ENCODE data around the gene NSD1. TPM values are rescaled to one million over a fixed set of nuclear protein-coding genes. Genes with fewer than 3 reads are reported as not detected.
A peak's percentile ranks its signal among the peaks of the same experiment; 100 is the strongest.
"Not testable (repeated sequence)": the region's sequence is repeated elsewhere in the genome, so short reads cannot be mapped to it uniquely, and the experiment has no call there.

The NSD1 gene
- total RNA-seq, 1 donor, result 53.2 TPM

GRCh38 chr5:177339107-177339638, 205.6 kb downstream of the NSD1 start:
- H3K27ac ChIP-seq (ENCODE audit: low read depth, low read length), result no peak overlapping the region
- no peak overlapping the region for H3K4me3 ChIP-seq (ENCODE audit: insufficient read depth, low read length)
- no peak overlapping the region for H3K4me2 ChIP-seq (ENCODE audit: insufficient read depth, low read length)
- peaks cover 17% of the 10 kb centered on the region for H4K20me1 ChIP-seq (ENCODE audit: insufficient read depth, low read length)
- DNase-seq (ENCODE audit: insufficient read length, low spot score, missing footprints), result peak; percentile 39
- TF ChIP-seq CTCF (IDR thresholded peaks at IDR 0.05; ENCODE audit: extremely low read depth, low read depth, low read length), result no peak
- H3K9me3 ChIP-seq (ENCODE audit: low read depth, low read length), result no peaks in the 10 kb centered on the region
- H3K79me2 ChIP-seq (ENCODE audit: insufficient read depth, low read length), result peaks cover 44% of the 10 kb centered on the region
- H3K27me3 ChIP-seq (ENCODE audit: insufficient read depth, low read length), result no peaks in the 10 kb centered on the region
- no peaks in the 10 kb centered on the region for H3K4me1 ChIP-seq (ENCODE audit: insufficient read depth, low read length)
- peaks cover 39% of the 10 kb centered on the region for H3K36me3 ChIP-seq (ENCODE audit: insufficient read depth, low read length)
- no peak overlapping the region for H2AFZ ChIP-seq (ENCODE audit: low read length)

DNA sequence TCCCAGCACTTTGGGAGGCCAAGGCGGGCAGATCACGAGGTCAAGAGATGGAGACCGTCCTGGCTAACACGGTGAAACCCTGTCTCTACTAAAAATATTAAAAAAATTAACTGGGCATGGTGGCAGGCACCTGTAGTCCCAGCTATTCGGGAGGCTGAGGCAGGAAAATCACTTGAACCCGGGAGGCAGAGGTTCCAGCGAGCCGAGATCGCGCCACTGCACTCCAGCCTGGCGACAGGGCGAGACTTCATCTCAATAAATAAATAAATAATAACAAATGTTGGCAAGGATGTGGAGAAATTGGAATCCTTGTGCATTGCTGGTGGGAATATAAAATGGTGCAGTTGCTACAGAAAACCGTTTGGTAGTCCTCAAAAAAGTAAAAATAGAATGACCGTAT, 209.4 kb downstream of the NSD1 start:
- Histone ChIP-seq H3K36me3 (ENCODE audit: insufficient read depth, low read length) (peaks cover 12% of the 10 kb centered on the region), H3K79me2 (ENCODE audit: insufficient read depth, low read length) (peaks cover 79% of the 10 kb centered on the region), H4K20me1 (ENCODE audit: insufficient read depth, low read length) (peaks cover 18% of the 10 kb centered on the region)
- H3K27me3 ChIP-seq (ENCODE audit: insufficient read depth, low read length); H3K4me2 ChIP-seq (ENCODE audit: insufficient read depth, low read length); H3K27ac ChIP-seq (ENCODE audit: low read depth, low read length); H3K9me3 ChIP-seq (ENCODE audit: low read depth, low read length); H2AFZ ChIP-seq (ENCODE audit: low read length); DNase-seq (ENCODE audit: insufficient read length, low spot score, missing footprints); H3K4me1 ChIP-seq (ENCODE audit: insufficient read depth, low read length); H3K4me3 ChIP-seq (ENCODE audit: insufficient read depth, low read length): not testable (repeated sequence)

DNA sequence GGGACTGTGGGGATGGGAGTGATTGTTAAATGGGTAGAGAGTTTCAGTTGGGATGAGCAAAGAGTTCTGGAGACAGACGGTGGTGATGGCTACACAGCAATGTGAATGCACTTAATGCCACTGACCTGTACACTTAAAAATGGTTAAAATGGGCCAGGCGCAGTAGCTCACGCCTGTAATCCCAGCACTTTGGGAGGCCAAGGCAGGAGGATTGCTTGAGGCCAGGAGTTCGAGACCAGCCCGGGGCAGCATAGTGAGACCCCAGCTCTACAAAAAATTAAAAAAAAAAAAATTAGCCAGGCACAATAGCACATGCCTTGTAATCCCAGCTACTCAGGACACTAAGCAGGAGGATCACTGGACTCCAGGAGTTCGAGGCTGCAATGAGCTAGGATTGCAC, 210.2 kb downstream of the NSD1 start:
- Histone ChIP-seq H3K36me3 (ENCODE audit: insufficient read depth, low read length) (peaks cover 12% of the 10 kb centered on the region), H3K79me2 (ENCODE audit: insufficient read depth, low read length) (peaks cover 79% of the 10 kb centered on the region), H2AFZ (ENCODE audit: low read length) (no peak overlapping the region), H3K4me3 (ENCODE audit: insufficient read depth, low read length) (no peak overlapping the region), H3K27me3 (ENCODE audit: insufficient read depth, low read length) (no peaks in the 10 kb centered on the region), H4K20me1 (ENCODE audit: insufficient read depth, low read length) (peaks cover 18% of the 10 kb centered on the region), H3K27ac (ENCODE audit: low read depth, low read length) (no peak overlapping the region), H3K9me3 (ENCODE audit: low read depth, low read length) (no peaks in the 10 kb centered on the region), H3K4me1 (ENCODE audit: insufficient read depth, low read length) (no peaks in the 10 kb centered on the region), H3K4me2 (ENCODE audit: insufficient read depth, low read length) (no peak overlapping the region)
- DNase-seq (ENCODE audit: insufficient read length, low spot score, missing footprints), result no peak
- no peak for TF ChIP-seq CTCF (IDR thresholded peaks at IDR 0.05; ENCODE audit: extremely low read depth, low read depth, low read length)

DNA sequence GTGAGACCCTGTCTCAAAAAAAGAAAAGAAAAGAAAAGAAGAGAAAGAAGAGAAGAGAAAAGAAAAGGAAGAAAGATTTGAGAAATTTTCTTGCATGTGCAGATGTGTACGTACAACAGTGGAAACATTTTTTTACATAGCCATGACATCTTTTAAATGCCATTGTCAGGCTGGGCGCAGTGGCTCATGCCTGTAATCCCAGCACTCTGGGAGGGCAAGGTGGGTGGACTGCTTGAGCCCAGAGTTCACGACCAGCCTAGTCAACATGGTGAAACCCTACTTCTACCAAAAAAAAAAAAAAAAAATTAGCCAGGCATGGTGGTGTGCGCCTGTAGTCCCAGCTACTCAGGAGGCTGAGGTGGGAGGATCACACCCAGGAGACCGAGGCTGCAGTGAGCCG, 211.3 kb downstream of the NSD1 start:
- Histone ChIP-seq H3K4me2 (ENCODE audit: insufficient read depth, low read length) (no peak overlapping the region), H4K20me1 (ENCODE audit: insufficient read depth, low read length) (peaks cover 10% of the 10 kb centered on the region), H3K4me1 (ENCODE audit: insufficient read depth, low read length) (peaks cover 3% of the 10 kb centered on the region), H3K27ac (ENCODE audit: low read depth, low read length) (no peak overlapping the region), H2AFZ (ENCODE audit: low read length) (no peak overlapping the region), H3K4me3 (ENCODE audit: insufficient read depth, low read length) (no peak overlapping the region), H3K27me3 (ENCODE audit: insufficient read depth, low read length) (no peaks in the 10 kb centered on the region), H3K36me3 (ENCODE audit: insufficient read depth, low read length) (peaks cover 14% of the 10 kb centered on the region), H3K9me3 (ENCODE audit: low read depth, low read length) (no peaks in the 10 kb centered on the region), H3K79me2 (ENCODE audit: insufficient read depth, low read length) (peaks cover 79% of the 10 kb centered on the region)
- no peak for TF ChIP-seq CTCF (IDR thresholded peaks at IDR 0.05; ENCODE audit: extremely low read depth, low read depth, low read length)
- no peak for DNase-seq (ENCODE audit: insufficient read length, low spot score, missing footprints)

Measured in osteoblast (primary cell).